HTERT RPE-1 (cell line): Measurements from ENCODE around the gene CFL1.

ENCODE experiments used
- in situ Hi-C: fragments of 300-500 bp; cut with MboI; formaldehyde crosslinking; loops from 4 replicates; pipeline ENCODE4 v1.14.3; 2020; ENCODE audit warnings: low sequenced_read_pairs

CFL1 gene

GRCh38 chr11:65870706-65871681, 13.0 kb upstream of the CFL1 start:
- in situ Hi-C loops, result no loop called here

- in situ Hi-C loops, result no loop called here
Measured at GRCh38 chr11:65870307-65870658, 12.3 kb upstream of the CFL1 start.

GRCh38 chr11:65869643-65870306, 11.8 kb upstream of the CFL1 start:
- in situ Hi-C loops, result no loop called here

- in situ Hi-C loops, result no loop called here
Measured at GRCh38 chr11:65868907-65869306, 10.9 kb upstream of the CFL1 start.

DNA sequence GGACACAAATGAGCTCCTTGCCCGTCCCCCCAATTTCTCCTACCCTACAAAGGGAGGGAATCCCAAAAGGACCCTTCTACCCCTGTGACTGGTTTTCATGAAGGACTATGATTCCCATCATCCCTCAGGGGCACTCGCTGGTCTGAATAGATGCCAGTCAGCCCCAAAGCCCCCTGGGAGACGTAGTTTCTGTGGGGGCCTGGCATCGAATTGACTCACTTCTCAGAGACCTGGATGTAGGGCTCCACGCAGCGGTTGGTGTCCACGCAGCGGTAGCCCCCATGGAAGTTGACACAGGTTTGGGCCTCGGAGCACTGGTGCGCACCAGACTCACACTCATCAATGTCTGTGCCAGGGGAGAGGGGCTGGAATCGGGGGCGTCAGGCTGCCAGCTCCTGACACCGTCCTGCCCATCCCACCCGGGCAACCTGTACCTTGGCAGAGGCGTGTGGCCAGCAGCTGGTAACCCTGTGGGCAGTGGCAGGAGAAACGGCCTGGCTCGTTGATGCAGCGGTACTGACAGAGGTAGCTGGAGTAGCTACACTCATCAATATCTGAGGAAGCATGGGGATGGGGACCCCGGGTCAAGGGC, 10.2 kb upstream of the CFL1 start:
- in situ Hi-C loops, result no loop called here

GRCh38 chr11:65867284-65868071, 9.5 kb upstream of the CFL1 start:
- in situ Hi-C loops, result no loop called here

GRCh38 chr11:65866509-65867283, 8.7 kb upstream of the CFL1 start:
- in situ Hi-C loops, result no loop called here

GRCh38 chr11:65865550-65866172, 7.7 kb upstream of the CFL1 start:
- in situ Hi-C loops, result no loop called here

GRCh38 chr11:65864706-65865471, 6.9 kb upstream of the CFL1 start:
- in situ Hi-C loops, result no loop called here

DNA sequence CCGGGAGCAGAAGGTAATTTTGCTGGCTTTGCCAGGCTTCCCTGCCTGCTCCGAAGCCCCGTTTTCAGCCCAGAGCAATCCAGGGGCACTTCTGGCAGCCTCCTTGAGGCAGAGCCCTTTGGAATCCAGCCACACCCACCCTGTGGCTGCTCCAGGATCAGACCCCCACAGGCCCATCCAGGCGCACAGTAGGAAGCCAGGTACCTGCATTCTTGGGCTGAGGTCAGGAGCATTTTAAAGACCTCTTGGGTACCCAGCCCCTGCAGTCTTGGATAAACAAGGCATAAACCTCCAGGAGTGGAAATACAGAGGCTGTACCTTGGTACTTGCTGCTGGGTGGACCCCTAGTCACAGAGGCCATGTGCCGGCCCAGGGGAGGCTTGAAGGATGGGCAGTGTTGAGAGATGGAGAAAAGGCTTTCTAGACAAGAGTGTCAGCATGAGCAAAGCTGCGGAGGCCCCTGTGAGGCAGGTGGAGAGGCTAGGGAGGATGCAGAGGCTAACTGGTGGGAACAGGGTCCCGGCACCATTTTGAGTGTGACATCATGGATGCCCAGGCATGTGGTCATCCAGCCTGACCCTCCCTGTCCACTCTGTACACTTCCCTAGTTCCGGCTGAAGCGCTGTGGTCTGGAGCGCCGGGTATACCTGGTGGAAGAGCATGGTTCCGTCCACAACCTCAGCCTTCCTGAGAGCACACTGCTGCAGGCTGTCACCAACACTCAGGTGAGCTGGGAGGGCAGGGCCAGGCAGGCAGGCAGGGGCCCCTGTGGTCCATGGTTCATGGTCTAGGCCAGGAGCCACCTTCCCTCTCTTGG, 6.1 kb upstream of the CFL1 start:
- in situ Hi-C loops, result no loop called here

GRCh38 chr11:65862941-65863888, 5.2 kb upstream of the CFL1 start:
- in situ Hi-C loops, result no loop called here

- in situ Hi-C loops, result no loop called here
Measured at GRCh38 chr11:65862191-65862735, 4.3 kb upstream of the CFL1 start.

DNA sequence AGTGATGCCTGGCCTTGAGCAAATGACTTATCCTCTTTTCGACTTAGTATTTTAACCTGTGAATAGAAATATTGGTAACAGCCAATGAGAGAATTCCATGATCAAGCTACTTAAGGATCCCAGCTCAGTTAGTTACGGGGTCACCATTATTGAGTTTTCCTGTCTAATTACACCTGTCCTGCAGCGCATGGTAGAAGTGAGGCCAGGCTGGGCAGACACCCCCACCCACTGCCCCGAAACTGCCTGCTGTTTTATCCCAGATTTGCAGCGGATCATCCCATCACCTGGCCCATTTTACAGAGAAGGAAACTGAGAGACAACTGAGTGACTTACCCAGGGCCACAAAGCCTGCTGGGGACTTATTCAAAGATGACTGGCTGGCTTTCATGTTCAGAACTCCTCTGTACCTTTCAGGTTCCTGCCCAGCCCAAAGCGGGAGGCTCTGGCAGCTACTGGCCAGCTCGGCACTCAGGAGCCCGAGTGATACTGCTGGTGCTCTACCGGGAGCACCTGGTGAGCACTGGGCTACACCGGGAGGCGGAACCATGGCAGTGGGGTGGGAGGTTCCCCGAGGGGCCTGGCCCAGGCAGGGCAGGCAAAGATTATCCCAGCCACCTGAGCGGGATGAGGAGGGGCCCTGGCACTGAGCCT, 3.7 kb upstream of the CFL1 start:
- in situ Hi-C loops, result no loop called here

- in situ Hi-C loops, result no loop called here
Measured at GRCh38 chr11:65861165-65861505, 3.2 kb upstream of the CFL1 start.

- in situ Hi-C loops, result no loop called here
Measured at GRCh38 chr11:65860278-65861164, 2.5 kb upstream of the CFL1 start, which contains the start of gene MUS81. TSS of gene MUS81 (plus strand) at chr11:65860433. CDS start at chr11:65860754, 321 bp downstream.
